ENCODE measurements around the gene ARHGAP23.
A peak's percentile ranks its signal among the peaks of the same experiment; 100 is the strongest.

The ARHGAP23 gene

GRCh38 chr17:38443356-38444031 lies 15.2 kb downstream of the ARHGAP23 start:
- DNase-seq (ENCODE audit: low read depth, low spot score), result no peak

- DNase-seq (ENCODE audit: low read depth, low spot score), result no peak
Observed at GRCh38 chr17:38444151-38444550, 15.9 kb downstream of the ARHGAP23 start.

- DNase-seq (ENCODE audit: low read depth, low spot score), result no peak
Observed at GRCh38 chr17:38447502-38448085, 19.3 kb downstream of the ARHGAP23 start.

GRCh38 chr17:38448208-38448771 lies 20.0 kb downstream of the ARHGAP23 start:
- DNase-seq (ENCODE audit: low read depth, low spot score), result no peak

- DNase-seq (ENCODE audit: low read depth, low spot score), result no peak
Observed at GRCh38 chr17:38449364-38449763, 21.1 kb downstream of the ARHGAP23 start.

GRCh38 chr17:38450557-38451029 lies 22.3 kb downstream of the ARHGAP23 start:
- no peak for DNase-seq (ENCODE audit: low read depth, low spot score)

GRCh38 chr17:38451030-38451839 lies 23.0 kb downstream of the ARHGAP23 start:
- peak; percentile 94 for DNase-seq (ENCODE audit: low read depth, low spot score)

- DNase-seq (ENCODE audit: low read depth, low spot score), result peak; percentile 95
Observed at GRCh38 chr17:38451840-38452529, 23.7 kb downstream of the ARHGAP23 start.

GRCh38 chr17:38452719-38453118 lies 24.5 kb downstream of the ARHGAP23 start:
- DNase-seq (ENCODE audit: low read depth, low spot score), result no peak

- no peak for DNase-seq (ENCODE audit: low read depth, low spot score)
Observed at GRCh38 chr17:38453951-38454421, 25.7 kb downstream of the ARHGAP23 start.

GRCh38 chr17:38454532-38454931 lies 26.3 kb downstream of the ARHGAP23 start:
- no peak for DNase-seq (ENCODE audit: low read depth, low spot score)

GRCh38 chr17:38455288-38455915 lies 27.1 kb downstream of the ARHGAP23 start:
- DNase-seq (ENCODE audit: low read depth, low spot score), result no peak

GRCh38 chr17:38456031-38456815 lies 28.0 kb downstream of the ARHGAP23 start:
- DNase-seq (ENCODE audit: low read depth, low spot score), result no peak

GRCh38 chr17:38457577-38458371 lies 29.5 kb downstream of the ARHGAP23 start:
- DNase-seq (ENCODE audit: low read depth, low spot score), result no peak

- no peak for DNase-seq (ENCODE audit: low read depth, low spot score)
Observed at GRCh38 chr17:38458521-38458920, 30.3 kb downstream of the ARHGAP23 start.

GRCh38 chr17:38459567-38459966 lies 31.3 kb downstream of the ARHGAP23 start:
- DNase-seq (ENCODE audit: low read depth, low spot score), result no peak

GRCh38 chr17:38460082-38460715 lies 31.9 kb downstream of the ARHGAP23 start:
- DNase-seq (ENCODE audit: low read depth, low spot score), result no peak

- no peak for DNase-seq (ENCODE audit: low read depth, low spot score)
Observed at GRCh38 chr17:38460716-38461630, 32.7 kb downstream of the ARHGAP23 start.
